T-helper 1 cell treated with Interleukin-12 subunit alpha and Interleukin-12 subunit beta and Interleukin-4 antibody, amounts not matched to agents 30 μg/mL and 1 μg/mL, for 36 hours (primary cell): ENCODE data around the gene ADGRG7.
A peak's percentile ranks its signal among the peaks of the same experiment; 100 is the strongest.
"Not testable (repeated sequence)": the region's sequence is repeated elsewhere in the genome, so short reads cannot be mapped to it uniquely, and the experiment has no call there.

Experiments used
- H3K27ac Mint-ChIP-seq: one replicate; pipeline ENCODE4 v1.8.0; 2021; ENCODE audit warnings: mild to moderate bottlenecking, mixed read lengths
- H3K27me3 Mint-ChIP-seq: one replicate; pipeline ENCODE4 v1.8.0; 2021; ENCODE audit warnings: low read depth, mixed read lengths
- H3K36me3 Mint-ChIP-seq: one replicate; pipeline ENCODE4 v1.8.0; 2021; ENCODE audit warnings: low read depth, mixed read lengths
- H3K4me1 Mint-ChIP-seq: one replicate; pipeline ENCODE4 v1.8.0; 2021; ENCODE audit warnings: low read depth, mixed read lengths
- H3K4me3 Mint-ChIP-seq: one replicate; pipeline ENCODE4 v1.8.0; 2021; ENCODE audit warnings: mild to moderate bottlenecking, moderate library complexity, mixed read lengths
- H3K9me3 Mint-ChIP-seq: one replicate; pipeline ENCODE4 v1.8.0; 2021; ENCODE audit warnings: mixed read lengths

The ADGRG7 gene

DNA sequence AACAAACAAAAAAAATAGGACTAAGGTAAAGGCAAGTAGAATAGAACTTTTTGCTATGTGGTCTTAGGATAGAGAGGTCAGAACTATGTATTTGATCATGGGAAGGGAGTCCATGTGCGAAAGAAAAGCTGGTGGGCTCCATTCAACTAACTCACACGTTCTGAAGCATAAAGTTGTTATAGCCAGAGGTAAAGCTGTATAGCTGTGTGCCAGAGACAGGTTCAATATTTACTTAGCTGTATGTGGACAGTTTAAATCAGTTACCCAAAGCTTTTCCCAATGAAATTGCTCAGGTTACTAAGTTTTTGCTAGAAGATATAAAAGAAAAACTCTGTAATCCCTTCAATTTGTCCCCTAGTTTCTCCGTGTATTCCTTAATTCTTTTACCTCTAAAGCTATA lies 37.8 kb downstream of the ADGRG7 start:
- Mint-ChIP-seq H3K36me3 (no peaks in the 10 kb centered on the region), H3K9me3 (no peaks in the 10 kb centered on the region), H3K27me3 (peaks cover 3% of the 10 kb centered on the region), H3K4me1 (peaks cover 12% of the 10 kb centered on the region), H3K4me3 (no peak overlapping the region), H3K27ac (no peak overlapping the region)

DNA sequence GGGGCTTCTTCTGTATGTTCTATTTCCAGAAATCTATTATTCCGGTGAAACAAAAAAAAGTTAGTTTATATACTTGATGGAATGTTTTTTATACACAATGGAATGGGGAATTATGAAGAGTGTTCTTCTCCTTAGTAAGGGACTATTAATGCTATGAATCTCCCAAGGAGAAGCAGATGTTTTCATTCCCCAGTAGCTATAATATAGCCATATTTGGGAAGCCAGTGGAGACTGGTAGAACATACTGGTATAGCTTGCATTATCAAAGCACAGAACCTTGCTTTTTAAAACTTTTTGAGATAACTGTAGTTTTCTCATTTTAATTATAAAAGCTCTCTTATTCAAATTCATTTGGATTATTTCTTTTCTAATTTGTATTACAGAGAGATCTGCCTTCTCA lies 38.3 kb downstream of the ADGRG7 start:
- H3K27ac Mint-ChIP-seq = no peak overlapping the region
- H3K4me3 Mint-ChIP-seq = no peak overlapping the region
- H3K27me3 Mint-ChIP-seq = peaks cover 3% of the 10 kb centered on the region
- peaks cover 12% of the 10 kb centered on the region for H3K4me1 Mint-ChIP-seq
- no peaks in the 10 kb centered on the region for H3K36me3 Mint-ChIP-seq
- H3K9me3 Mint-ChIP-seq = no peaks in the 10 kb centered on the region

DNA sequence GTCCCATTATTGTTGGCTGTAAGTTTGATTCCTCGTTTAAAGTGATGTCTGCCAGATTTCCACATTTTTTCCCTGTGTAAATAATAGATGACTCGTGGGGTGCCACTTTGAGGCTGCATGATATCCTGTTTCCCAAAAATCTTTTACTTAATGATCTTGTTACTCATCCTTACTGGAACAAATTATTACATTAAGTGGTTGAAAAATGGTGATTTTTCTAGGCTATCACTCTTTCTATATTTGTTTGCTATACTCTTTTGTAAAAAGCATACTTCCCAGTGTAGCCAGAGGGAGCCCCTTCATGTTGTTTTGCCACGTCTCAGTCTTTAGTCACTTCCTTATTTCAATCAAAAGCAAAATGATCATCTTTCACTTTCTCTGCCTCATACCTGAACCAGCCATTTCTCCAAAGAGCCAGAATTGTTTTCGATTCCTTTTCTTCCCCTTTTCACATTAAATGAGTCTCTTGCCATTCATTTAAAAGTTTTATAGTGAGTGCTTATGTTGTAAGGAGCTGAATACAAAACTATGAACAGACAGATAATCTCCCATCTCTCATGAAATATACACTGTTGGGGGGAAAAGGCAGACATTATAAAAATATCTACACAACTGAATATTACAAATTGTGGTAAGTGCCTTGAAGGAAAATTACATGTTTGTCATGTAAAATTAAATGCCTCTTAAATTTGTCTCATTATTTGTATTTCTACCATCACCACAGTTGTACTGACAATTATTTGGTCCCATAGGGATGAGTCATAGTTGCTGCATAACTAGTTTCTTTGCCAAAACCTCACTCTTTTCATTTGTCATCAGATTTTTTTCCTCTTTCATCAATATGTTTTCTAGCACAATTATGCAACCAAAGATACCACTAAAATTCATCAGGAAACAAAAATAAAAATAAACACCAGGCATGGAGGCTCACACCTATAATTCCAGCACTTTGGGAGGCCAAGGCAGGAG lies 41.5 kb downstream of the ADGRG7 start:
- Mint-ChIP-seq H3K4me1 (peaks cover 12% of the 10 kb centered on the region), H3K27ac (peak overlapping the region; percentile 75), H3K27me3 (peaks cover under 1% of the 10 kb centered on the region), H3K9me3 (no peaks in the 10 kb centered on the region), H3K4me3 (peak overlapping the region; percentile 55), H3K36me3 (no peaks in the 10 kb centered on the region)

DNA sequence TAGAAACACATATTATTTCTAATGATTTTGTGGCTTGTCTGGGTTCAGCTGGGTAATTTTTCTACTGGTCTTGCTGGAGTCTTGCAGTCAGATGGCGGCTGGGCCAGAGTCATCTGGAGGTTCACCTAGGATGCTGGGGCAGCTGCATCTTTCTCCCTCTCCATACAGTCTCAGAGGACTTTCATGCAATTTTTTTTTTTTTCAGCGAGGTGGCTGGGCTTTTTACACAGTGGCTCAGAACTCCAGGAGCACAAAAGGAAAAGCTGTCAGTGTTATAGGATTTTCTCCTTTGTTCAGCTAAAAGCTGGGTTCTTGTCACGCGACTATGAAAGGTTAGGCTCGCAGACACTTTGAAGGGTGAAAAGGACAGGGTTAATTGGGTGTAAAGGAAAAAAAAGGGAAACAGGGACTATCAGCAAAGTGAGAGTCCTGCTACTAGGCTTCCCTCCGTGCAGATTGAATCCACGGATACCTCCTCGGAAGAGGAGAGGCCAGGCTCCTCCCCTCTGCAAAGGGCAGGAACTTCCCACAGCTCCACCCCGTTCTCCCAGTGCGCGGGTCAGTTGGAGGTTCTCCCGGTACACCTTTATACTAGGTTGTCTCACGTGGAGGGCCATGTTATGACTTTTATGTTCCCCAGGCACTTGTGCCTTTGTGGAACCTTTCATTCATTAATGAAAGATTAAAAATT lies 44.3 kb downstream of the ADGRG7 start:
- peaks cover 12% of the 10 kb centered on the region for H3K4me1 Mint-ChIP-seq
- no peaks in the 10 kb centered on the region for H3K36me3 Mint-ChIP-seq
- H3K27ac Mint-ChIP-seq = no peak overlapping the region
- H3K4me3 Mint-ChIP-seq = no peak overlapping the region
- peaks cover 3% of the 10 kb centered on the region for H3K27me3 Mint-ChIP-seq
- no peaks in the 10 kb centered on the region for H3K9me3 Mint-ChIP-seq

DNA sequence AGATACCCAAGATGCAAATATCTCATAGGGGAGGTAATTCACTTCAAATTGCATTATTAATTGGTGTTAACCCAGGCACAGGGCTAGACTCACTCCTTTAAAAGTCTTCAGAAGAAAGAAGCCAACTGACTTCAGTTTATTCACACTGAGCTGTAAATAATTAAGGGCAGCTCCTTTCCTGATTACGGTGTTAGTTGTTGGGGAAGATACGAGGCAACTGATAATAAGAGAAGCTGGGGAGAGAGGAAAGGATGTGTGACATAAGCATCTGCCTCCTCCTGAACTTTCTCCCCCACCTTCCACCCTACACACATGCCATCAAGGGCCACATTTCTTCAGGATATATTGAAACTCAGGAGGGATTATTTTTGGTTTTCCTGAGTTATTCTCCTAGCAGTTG lies 47.5 kb downstream of the ADGRG7 start:
- Mint-ChIP-seq H3K36me3 (no peaks in the 10 kb centered on the region), H3K27me3 (peaks cover 3% of the 10 kb centered on the region), H3K4me1 (no peaks in the 10 kb centered on the region), H3K4me3 (no peak overlapping the region), H3K9me3 (no peaks in the 10 kb centered on the region), H3K27ac (no peak overlapping the region)

DNA sequence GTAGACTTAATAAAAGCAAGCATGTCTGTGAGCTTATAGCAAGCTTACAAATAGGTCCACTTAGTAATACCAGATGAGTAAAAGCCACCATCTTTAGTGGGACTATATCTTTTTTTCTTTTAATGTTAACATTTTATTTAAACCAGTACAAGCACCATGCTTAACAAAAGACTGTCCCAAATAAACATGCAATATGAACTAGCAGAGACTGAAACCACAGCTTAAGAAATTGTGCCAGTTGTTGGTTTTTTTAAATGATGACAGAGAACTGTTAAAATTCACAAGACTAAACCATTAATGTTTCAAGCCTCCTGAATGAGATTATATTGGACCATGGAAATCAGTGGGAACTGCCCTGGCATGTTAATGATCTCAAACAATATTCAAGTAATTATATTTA lies 51.9 kb downstream of the ADGRG7 start:
- Mint-ChIP-seq H3K27me3 (peaks cover 11% of the 10 kb centered on the region), H3K4me1 (peaks cover 20% of the 10 kb centered on the region)
- not testable (repeated sequence) for H3K9me3 Mint-ChIP-seq, H3K4me3 Mint-ChIP-seq, H3K36me3 Mint-ChIP-seq, H3K27ac Mint-ChIP-seq

DNA sequence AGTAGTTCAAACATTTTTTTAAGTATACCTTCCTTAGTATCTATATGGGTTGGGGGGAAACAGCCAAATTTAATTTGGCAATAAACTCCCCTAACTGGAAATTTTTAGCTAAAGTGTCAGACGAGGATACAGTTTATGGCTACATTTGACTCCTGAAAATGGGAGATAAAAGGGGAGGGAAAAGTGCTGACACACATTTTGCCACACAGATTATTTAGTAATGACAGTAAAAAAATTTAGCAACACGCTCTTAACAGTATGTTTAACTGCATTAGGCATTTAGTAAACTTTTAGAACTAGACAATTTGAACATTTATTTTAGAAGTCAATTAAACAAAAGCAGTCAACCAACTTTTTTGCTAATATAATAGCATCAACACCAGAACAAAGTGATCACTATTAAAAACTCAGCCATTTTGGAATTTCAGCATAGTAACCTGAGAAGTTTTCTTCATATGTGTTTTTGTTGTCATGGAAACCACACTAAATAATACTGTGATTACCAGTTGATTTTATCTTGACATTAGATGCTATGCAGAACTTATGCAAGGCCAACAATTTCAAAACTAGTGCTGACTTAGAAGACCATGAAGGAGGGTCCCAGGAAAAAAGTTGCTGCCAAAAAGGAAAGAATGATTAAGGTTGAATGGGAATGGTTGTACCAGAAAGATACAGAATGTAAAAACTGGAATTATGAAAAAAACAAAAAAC lies 52.9 kb downstream of the ADGRG7 start:
- Mint-ChIP-seq H3K27ac (no peak overlapping the region), H3K4me3 (no peak overlapping the region), H3K4me1 (peaks cover 20% of the 10 kb centered on the region), H3K27me3 (peaks cover 11% of the 10 kb centered on the region), H3K36me3 (no peaks in the 10 kb centered on the region), H3K9me3 (no peaks in the 10 kb centered on the region)

DNA sequence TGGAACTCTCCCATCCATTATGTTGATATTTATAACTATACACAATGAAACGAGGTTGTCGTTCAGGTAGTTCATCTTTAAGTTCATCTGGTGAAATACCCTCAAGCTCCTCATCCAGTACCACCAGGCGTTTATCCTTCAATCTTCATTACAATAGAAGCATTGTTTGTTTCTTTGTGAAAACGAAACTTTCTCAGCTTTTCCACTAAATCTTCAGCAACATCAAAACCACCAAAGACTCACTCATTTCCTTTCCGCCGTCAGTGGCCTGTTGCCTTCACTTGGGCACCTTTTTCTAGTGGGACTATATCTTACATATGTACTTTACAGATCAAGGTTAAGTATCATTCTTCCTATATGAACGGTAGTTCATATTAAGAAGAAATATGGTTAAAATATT lies 55.8 kb downstream of the ADGRG7 start:
- peak overlapping the region; percentile 47 for H3K27ac Mint-ChIP-seq
- peak overlapping the region; percentile 51 for H3K4me3 Mint-ChIP-seq
- H3K4me1 Mint-ChIP-seq = peaks cover 20% of the 10 kb centered on the region
- no peaks in the 10 kb centered on the region for H3K36me3 Mint-ChIP-seq
- peaks cover 11% of the 10 kb centered on the region for H3K9me3 Mint-ChIP-seq
- H3K27me3 Mint-ChIP-seq = peaks cover 8% of the 10 kb centered on the region

DNA sequence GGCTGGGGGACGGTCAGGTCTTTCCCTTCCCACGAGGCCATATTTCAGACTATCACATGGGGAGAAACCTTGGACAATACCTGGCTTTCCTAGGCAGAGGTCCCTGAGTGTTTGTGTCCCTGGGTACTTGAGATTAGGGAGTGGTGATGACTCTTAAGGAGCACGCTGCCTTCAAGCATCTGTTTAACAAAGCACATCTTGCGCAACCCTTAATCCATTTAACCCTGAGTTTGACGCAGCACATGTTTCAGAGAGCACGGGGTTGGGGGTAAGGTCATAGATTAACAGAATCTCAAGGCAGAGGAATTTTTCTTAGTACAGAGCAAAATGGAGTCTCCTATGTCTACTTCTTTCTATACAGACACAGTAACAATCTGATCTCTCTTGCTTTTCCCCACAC lies 57.3 kb downstream of the ADGRG7 start:
- Mint-ChIP-seq H3K27me3 (peaks cover 15% of the 10 kb centered on the region), H3K4me1 (peaks cover 20% of the 10 kb centered on the region), H3K9me3 (peaks cover 26% of the 10 kb centered on the region)
- H3K27ac Mint-ChIP-seq, H3K4me3 Mint-ChIP-seq, H3K36me3 Mint-ChIP-seq: not testable (repeated sequence)

DNA sequence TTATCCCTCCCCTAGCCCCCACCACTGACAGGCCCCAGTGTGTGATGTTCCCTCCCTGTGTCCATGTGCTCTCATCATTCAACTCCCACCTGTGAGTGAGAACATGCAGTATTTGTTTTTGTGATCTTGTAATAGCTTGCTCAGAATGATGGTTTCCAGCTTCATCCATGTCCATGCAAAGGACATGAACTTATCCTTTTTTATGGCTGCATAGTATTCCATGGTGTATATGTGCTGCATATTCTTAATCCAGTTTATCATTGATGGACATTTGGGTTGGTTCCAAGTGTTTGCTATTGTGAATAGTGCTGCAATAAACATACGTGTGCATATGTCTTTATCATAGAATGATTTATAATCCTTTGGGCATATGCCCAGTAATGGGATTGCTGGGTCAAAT lies 57.9 kb downstream of the ADGRG7 start:
- H3K27ac Mint-ChIP-seq, H3K4me3 Mint-ChIP-seq, H3K36me3 Mint-ChIP-seq: not testable (repeated sequence)
- H3K4me1 Mint-ChIP-seq = peaks cover 20% of the 10 kb centered on the region
- peaks cover 18% of the 10 kb centered on the region for H3K27me3 Mint-ChIP-seq
- peaks cover 26% of the 10 kb centered on the region for H3K9me3 Mint-ChIP-seq

DNA sequence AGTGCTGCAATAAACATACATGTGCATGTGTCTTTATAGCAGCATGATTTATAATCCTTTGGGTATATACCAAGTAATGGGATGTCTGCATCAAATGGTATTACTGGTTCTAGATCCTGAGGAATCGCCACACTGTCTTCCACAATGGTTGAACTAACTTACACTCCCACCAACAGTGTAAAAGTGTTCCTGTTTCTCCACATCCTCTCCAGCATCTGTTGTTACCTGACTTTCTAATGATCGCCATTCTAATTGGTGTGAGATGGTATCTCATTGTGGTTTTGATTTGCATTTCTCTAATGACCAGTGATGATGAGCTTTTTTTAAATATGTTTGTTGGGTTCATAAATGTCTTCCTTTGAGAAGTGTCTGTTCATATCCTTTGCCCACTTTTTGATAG lies 61.6 kb downstream of the ADGRG7 start:
- H3K4me1 Mint-ChIP-seq, H3K4me3 Mint-ChIP-seq, H3K27ac Mint-ChIP-seq, H3K36me3 Mint-ChIP-seq: not testable (repeated sequence)
- Mint-ChIP-seq H3K9me3 (peaks cover 26% of the 10 kb centered on the region), H3K27me3 (peaks cover 32% of the 10 kb centered on the region)

DNA sequence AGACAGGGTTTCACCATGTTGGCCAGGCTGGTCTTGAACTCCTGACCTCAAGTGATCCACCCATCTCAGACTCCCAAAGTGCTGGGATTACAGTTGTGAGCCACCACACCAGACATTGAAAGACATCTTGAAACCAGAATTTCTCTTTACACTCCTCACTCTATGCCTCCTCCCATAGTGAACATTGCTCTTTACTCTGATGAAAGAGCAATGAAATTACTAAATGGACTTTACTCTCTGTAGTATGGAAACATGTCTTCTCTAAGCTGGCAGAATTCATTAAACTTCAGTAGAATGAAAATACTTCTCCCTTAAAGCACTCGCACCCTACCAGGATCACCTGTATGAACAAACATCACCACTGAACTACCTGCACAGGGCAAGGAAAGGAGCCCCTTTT lies 72.1 kb downstream of the ADGRG7 start:
- Mint-ChIP-seq H3K4me1 (no peaks in the 10 kb centered on the region), H3K9me3 (peaks cover 4% of the 10 kb centered on the region), H3K4me3 (no peak overlapping the region), H3K27me3 (peaks cover 17% of the 10 kb centered on the region), H3K27ac (no peak overlapping the region), H3K36me3 (no peaks in the 10 kb centered on the region)

DNA sequence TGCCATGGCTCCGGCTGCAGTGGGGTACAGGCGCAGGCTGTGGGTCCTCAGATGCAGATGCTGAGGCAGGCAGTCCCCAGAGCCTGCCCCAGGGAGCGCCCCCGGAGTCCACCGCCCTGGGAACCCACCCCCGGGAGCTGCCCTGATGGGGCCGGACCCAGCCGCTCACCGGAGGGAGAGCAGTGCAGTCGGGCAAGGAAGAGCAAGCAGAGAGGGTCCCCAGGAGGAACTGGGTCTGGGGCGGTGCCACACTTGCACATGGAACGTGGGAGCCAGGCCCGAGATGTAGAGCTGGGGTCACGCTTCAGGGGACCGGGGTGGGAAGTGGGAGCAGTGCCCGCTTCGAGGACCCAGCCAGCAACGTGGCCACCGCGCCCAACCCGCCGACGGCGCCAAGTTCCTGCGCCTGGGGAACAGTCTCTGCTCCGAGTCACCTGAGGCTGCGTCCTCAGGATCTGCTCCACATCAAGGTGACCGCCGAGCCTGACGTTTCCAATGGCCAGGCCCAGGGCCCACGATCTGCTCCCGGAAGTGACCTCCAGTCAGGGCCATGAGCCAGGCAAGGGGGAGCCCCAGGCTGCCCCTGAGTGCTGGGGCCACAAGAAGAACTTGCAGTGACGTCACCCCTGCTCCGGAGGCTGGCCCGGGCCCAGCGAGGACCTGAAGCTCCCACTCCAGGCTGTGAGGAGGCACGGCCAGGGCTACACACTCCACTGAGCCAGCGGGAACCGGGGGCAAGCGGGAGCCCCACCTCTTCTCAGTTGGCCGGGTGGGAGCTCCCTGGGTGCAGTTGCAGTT lies 72.9 kb downstream of the ADGRG7 start:
- no peak overlapping the region for H3K4me3 Mint-ChIP-seq
- H3K27me3 Mint-ChIP-seq = peaks cover 12% of the 10 kb centered on the region
- H3K9me3 Mint-ChIP-seq = no peaks in the 10 kb centered on the region
- no peaks in the 10 kb centered on the region for H3K36me3 Mint-ChIP-seq
- H3K4me1 Mint-ChIP-seq = no peaks in the 10 kb centered on the region
- H3K27ac Mint-ChIP-seq = no peak overlapping the region
